HT-29 (cell line): ENCODE measurements around the gene ILDR2. TPM values are rescaled to one million over a fixed set of nuclear protein-coding genes. Genes with fewer than 3 reads are reported as not detected.

Source experiments
- DNase-seq: peaks from one replicate; pipeline ENCODE4 v3.0.0-alpha.2; 2015; ENCODE audit warnings: low spot score
- total RNA-seq: library from RNA; depleted of rRNA; stranded (reverse); fragments of >200 nt; shearing (Covaris generic); gene quantifications from 2 replicates; pipeline ENCODE4 v1.2.3, GENCODE V29; 2014; rRNA removed

ILDR2 gene
- 0.05 and 0.48 TPM in 2 replicates for total RNA-seq

- DNase-seq: no peak
Measured at GRCh38 chr1:166975361-166976129, at the start of gene ILDR2. Gene ILDR2 (minus strand): TSS chr1:166975540. CDS start chr1:166975268, 272 bp downstream.

- no peak for DNase-seq
Measured at GRCh38 chr1:167022384-167022783, 47.0 kb upstream of the ILDR2 start.

GRCh38 chr1:167016100-167016750, 40.9 kb upstream of the ILDR2 start:
- DNase-seq: no peak

DNA sequence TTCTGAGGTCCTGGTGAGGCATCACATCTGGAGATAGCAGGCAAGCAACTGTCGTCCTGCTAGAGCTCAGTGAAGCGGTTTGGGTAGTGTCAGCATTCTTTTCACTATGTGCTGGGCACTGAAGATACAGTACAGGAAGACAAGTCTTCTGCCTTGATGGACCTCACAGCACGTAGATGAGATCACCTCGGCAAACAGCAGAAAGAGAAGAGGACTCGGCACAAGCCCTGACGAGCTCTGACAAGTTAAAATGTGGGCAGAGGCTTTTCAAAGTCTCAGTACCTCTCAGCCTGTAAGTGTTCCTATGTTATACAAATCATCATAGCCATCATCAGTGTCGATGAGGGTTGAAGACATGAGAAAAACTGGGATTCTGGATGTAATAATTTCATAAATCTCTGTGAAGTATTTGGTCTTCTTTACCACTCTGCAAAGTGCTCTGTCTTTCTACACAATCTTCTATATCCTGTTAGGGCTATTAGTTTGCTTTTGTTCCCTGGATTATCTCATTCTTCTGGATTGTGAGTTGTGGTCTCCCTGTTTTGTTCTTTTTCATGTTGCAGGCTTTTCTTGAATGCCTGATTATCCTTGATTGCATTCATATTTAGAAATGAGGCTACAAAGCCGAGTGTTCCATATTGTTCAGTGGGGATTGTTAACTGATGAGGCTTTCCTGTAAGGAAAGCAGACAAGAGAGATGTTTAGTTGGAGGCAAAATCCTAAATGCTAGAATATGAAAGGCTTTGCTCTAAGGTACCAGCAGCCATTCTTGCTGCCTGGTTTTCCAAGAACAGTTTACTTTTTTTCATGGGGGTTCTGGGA, 38.0 kb upstream of the ILDR2 start:
- DNase-seq: no peak

DNA sequence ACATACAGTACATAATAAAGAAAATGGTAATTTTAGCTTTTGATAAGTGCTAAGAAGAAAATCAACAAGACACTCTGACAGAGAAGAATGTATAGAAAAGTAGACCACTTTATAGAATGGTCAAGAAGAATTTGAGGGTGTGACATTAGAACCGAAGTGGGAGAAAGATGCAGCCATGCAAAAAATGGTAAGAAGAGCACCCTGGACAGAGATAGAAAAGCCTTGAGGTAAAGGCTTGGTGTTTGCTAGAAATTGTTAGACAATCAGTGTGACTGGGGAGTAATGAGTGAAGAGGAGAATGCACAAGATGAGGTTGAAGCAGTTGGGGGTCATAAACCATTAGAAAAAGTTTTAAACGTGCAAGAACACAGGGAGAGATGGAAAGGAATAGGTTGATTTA, 37.2 kb upstream of the ILDR2 start:
- no peak for DNase-seq

GRCh38 chr1:167011560-167012191, 36.3 kb upstream of the ILDR2 start:
- DNase-seq: no peak

DNA sequence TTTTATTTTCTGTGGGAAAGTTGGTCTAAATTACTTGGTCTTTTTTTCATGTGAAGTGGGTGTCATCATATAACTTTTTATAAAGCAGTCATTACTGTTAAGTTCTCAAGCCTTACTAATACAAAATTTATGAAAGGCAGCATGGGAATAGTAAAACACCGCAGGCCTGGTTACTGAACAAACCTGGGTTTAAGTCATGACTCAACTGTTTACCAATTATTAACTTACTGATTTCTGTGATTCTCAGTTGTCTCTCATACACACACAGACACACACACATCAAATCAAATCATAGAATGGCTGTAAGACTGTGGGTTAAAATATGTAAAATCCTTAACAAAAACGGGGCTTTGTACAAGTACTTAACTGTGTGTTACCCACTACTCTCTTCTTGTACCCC, 28.4 kb upstream of the ILDR2 start:
- DNase-seq: no peak

DNA sequence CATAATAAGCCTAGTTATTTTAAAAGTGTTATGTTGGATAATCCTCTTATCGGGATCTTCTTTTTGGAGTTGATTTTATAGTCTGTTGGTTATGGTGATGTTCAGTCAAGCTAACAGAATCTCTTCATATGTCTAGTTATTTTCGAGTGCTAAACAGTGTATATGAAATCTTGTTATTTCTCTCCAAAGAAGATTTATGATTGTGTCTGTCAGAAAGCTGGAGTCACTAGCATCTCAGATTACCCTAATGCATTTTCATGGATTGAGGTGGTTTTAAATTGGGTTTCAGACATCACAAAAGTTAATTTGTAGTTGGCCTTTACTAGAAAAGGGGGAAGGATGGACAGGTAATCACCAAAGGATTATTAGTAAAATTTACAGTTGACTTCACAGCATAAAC, 27.0 kb upstream of the ILDR2 start:
- DNase-seq: no peak

- no peak for DNase-seq
Measured at GRCh38 chr1:167000546-167000945, 25.2 kb upstream of the ILDR2 start.

GRCh38 chr1:166999500-167000055, 24.2 kb upstream of the ILDR2 start:
- DNase-seq: no peak

GRCh38 chr1:166999075-166999474, 23.7 kb upstream of the ILDR2 start:
- no peak for DNase-seq

GRCh38 chr1:166988974-166989515, 13.7 kb upstream of the ILDR2 start, which contains the start of gene MAEL:
Gene MAEL (plus strand): TSS chr1:166989280. CDS start chr1:166989353, 73 bp downstream.
- no peak for DNase-seq

DNA sequence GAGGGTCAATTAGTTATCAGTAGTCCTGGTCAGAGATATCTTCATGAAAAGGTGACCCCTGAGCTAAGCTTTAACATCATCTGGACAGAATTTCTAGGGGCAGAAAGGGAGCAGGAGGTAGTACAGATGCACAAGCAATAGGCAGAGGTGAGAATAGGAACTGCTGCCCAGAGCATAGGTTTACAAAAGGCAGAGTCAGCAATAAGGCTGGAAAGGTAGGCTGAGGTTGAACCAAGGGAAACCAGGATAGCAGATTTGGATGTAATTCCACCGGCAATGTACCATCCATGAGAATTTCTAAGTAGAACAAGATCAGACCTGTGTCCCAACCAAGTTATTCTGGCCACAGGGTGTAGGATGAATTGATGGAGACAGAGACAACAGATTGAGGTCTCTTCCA, 6.2 kb upstream of the ILDR2 start:
- DNase-seq: no peak

GRCh38 chr1:166980818-166981217, 5.5 kb upstream of the ILDR2 start:
- DNase-seq: no peak

DNA sequence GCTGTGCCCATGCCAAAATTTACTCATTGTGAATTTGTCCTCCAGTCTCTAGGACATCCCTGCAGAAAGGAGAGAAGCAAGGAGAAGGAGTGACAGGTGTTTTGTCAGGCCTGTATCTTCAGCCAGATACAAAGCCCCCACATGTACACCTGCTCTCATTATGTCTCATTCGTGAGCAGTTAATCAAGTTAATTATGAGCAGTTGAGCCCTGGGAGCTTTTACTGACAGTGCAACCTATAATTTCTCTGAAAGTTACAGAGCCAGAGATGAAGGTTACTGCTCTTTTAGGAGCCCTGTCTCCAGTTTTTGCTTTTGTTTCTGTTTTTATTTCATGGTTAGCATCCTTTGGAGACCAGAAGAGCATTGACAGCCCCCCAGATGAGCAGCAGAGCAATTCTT, 5.0 kb upstream of the ILDR2 start:
- DNase-seq: no peak

GRCh38 chr1:166978821-166979220, 3.5 kb upstream of the ILDR2 start:
- DNase-seq: no peak

- no peak for DNase-seq
Measured at GRCh38 chr1:166977951-166978350, 2.6 kb upstream of the ILDR2 start.

DNA sequence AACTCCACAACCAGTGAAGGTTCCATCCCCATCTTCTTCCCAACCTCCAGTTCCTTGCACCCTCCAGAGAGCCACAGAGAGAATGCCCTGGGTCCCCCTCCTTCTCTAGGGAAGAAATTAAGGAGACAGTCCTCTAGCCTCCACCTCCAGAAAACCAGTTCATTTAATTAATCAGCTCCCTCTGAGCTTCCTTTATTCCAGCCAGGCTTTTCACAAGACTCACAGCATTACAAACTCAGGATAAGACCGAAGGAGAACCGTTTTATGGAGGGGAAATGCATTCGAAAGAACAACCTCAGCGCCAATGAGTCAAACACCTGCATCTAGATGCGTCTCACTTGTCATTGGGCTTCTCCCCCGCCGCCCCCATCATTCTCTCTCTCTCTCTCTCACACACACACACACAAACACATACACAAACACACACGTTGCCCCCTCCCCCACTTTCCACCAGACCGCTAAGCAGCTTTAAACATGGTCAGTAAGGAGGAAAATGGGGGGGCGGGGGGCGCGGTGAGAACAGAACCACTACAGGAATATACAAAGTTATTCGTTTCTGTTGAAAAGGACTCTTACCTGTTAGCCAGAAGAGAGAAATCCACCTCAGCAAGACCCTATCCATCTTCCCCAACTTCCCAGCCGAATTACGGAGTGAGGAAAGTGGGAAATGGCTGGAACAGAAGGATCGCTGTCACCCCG, 544 bp downstream of the ILDR2 start:
- no peak for DNase-seq

DNA sequence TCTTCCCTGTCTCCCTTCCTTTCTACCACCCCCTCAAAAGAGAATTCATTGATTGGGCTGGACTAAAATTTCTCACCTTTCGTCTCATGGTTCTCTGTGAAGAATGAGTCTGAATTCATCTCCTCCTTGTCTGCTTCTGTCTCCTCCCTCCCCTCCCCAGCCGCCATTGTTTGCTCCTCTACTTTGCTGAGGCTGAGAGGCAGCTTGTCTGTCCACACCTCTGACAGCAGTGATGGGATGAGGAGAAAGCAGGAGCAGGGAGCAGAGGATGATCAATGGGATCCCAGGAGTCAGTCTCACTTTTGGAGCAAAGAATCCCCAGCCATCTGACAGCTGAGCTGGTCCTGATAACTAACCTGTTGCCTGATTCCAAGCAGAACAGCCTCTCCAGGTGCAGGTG, 2.5 kb downstream of the ILDR2 start:
- DNase-seq: no peak

GRCh38 chr1:166972193-166972592, 3.1 kb downstream of the ILDR2 start:
- no peak for DNase-seq

DNA sequence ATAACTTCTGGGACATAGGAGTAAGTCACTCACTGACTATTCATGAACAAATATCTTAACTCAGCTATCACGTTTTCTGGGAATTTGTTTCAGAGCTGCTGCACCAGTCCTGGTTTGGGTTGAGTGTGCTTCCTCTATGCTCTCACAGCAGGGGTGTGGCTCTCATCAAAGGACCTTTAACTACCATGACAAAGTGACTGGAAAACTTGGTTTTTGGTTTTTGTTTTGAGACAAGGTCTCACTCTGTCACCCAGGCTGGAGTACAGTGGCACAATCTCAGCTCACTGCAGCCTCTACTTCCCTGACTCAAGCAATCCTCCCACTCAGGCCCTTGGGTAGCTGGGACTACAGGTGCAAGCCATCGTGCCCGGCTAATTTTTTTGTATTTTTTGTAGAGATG, 4.1 kb downstream of the ILDR2 start:
- DNase-seq: no peak
